Measurements from ENCODE around the gene LHFPL2.

Gene LHFPL2

DNA sequence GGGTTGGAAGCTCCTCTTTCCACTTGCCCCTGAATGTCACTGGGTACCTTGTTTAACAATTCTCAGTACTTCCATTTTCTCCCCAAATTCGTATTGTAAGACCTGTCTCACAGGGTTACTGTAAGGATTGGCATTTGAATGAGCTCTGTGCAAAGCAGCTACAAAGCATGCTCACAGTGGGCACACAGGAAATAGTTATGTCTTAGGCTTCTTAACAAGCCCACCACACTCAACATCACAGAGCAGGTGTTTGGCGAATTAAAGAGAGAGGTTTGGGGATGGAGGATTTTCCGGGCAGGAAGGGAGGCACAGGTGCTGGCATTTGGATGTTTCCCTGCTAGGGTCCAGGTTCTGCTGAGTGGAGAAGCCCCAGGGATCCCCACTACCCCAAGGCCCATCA, 17.0 kb upstream of the LHFPL2 start:
- no peak for DNase-seq

DNA sequence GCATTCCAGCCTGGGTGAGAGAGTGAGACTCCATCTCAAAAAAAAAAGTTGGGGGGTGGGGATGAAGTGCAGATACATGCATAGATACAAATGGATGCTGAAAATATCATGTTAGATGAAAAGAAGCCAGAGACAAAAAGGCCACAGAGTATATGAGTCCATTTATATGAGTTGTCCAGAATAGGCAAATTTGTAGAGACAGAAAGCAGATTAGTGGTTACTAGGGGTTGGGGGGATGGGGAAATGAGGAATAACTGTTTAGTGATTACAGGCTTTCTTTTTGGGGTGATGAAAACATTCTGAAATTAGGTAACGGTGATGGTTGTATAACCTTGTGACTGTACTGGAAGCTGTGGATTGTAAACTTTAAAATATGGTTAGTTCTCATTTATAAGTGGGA, 13.8 kb upstream of the LHFPL2 start:
- no peak for DNase-seq

DNA sequence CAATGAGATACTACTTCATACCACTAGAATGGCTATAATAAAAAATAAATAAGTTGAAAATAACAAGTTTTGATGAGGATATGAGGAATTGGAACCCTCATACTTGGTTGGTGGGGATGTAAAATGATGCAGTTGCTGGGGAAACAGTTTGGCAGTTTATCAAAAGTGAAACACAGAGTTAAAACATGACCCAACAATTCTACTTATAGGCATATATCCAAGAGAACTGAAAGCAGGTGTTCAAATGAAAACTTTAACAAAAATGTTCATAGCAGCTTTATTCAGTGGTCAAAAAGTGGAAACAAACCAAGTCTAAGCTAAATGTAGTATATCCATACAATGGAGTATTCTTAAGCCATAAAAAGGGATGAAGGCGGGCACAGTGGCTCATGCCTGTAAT, 13.1 kb upstream of the LHFPL2 start:
- no peak for DNase-seq

GRCh38 chr5:78661044-78661443, 12.5 kb upstream of the LHFPL2 start:
- no peak for DNase-seq

DNA sequence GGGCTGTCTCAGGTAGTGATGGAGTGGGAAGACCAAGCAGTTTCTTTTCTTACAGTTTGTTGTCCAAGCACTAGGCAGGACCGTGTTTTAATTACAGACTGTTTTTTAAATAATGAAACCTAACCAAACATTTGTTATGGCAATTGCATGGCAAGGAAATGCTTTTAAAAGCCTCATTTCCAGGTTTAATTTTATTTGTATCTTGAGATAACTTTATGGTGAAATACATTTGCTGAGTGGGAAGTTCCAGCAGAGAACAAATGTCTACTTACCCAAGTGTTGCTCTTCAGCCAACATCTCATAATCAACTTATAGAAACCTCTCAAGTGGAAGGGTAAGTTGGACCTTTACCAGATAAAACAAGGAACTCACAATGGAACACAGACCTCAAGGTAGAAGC, 11.8 kb upstream of the LHFPL2 start:
- no peak for DNase-seq

DNA sequence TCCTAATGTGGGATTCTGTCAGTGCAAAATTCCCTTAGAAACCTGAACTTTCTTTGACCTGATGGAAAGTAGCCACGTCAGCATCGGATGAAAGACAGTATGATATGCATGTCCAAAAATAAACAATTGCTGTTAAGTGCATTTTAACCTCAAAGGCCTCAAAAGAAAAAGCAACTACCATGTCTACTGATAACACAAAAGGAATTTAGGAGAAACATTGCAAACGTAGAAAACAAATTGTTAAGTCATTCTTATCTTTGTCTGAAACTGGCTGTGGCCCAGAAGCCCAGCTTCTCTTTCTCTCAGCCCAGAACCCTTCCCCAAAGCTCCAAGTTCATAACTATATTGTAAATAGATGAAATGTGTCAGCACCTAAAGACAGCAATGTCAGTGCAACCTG, 11.1 kb upstream of the LHFPL2 start:
- DNase-seq: no peak

DNA sequence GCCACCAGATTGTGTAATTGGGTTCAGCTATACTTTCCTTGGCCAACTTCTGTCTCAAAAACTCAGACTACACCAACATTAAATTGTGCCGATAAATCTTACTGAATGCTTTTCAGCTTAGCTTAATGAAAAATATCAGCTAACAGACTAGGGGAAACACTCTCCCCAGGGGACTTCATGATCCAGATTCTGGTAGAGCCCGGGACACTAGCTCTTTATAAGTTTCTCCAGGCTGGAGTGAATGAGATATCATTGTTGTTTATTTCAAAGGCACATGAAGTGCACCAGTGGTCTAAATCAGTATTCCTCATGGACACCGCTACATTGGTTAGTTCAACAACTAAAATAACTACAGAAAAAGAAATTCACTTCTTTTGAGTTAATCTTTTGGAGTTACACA, 10.5 kb upstream of the LHFPL2 start:
- DNase-seq: no peak

DNA sequence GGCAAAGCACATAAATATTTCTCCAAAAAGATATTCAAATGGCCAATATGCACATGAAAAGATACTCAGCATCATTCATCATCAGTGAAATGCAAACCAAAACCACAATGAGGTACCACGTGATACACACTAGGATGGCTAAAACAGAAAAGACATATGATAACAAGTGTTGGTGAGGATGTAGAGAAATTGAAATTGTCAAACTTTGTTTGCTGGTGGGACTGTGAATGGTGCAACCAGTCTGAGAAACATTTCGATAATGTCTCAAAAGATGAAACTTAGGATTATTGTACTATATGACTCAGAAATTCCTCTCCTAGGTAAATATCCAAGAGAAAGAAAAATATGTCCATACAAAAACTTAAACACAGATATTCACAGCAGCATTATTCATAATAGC, 8.6 kb upstream of the LHFPL2 start:
- DNase-seq: no peak

DNA sequence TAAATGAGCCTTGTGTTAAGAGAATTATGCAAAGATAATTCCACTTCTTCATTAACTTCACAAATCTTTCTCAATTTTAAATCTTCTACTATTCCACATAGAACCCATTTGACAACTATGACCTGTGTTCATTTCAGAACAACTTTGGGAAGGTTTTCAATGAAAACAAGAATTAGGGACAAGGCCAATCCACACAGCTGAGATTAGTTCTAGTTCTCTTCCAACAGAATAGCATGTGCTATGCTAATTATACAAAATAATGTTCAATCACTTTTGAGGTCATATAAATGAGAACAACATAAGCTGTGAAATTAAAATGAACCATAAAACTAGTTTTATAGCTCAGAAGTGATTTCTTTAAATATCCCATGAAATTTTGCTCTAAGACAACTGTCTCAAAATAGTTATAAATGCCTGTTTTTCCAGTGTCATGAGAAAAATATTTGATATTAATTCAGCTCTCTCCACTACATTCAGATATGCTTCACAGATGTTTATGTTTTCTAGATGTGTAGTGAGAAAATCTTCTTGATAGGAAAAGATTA, 7.2 kb upstream of the LHFPL2 start:
- DNase-seq: no peak

DNA sequence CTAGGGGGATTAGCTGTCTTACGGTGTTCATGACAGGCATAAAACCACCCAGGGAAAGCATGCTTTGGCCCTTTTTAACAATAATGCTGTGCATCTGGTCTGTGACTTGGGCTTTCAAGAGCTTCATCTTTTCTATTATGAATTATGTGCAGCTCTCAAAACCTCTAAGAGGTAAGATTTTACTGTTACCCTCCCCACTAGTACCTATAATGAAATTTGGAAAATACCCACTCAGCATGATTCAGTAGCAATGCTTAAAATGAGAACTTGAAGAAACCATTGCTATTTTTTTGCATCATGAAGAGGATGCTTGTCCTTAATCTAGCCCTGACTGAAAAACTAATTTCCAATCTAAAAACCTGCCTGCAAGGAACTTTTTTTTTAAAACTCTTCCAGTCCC, 5.8 kb upstream of the LHFPL2 start:
- no peak for DNase-seq

DNA sequence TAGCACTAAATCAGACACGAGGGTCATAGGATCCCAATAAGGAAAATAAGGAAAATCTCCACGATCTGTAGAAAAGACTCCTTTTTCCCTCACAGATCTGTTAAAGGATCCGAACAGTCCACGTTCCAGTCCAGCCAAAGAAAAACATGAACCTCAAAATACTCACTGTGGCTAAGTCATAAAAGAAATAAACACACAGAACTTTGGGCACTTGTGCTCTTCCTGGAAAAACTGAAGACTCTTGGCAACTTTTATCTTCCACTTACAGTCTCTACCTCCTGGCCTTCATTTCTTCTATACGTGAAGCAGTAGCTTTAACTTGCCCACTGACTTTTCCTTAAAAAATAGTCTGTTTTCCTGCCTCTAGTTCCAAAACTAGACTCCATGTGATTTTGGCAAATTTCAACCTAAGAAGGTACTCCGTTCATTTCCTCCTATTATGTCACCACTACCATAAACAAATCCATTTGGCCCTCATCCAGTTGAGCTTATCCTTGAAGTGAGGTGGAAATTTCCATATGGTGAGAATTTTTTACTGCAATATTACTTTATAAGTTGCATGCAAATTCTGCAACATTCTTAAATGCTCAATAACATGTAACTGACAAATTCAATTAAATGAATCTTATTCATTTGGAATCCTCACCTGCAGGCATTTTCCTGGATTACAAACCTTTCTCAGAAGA, 5.3 kb upstream of the LHFPL2 start:
- DNase-seq: no peak

- DNase-seq: no peak
Measured at GRCh38 chr5:78653031-78653430, 4.5 kb upstream of the LHFPL2 start.

GRCh38 chr5:78651468-78651867, 2.9 kb upstream of the LHFPL2 start:
- DNase-seq: no peak

GRCh38 chr5:78650531-78650930, 2.0 kb upstream of the LHFPL2 start:
- DNase-seq: no peak

GRCh38 chr5:78649861-78650496, 1.4 kb upstream of the LHFPL2 start:
- DNase-seq: no peak

- no peak for DNase-seq
Measured at GRCh38 chr5:78649211-78649695, 681 bp upstream of the LHFPL2 start.

DNA sequence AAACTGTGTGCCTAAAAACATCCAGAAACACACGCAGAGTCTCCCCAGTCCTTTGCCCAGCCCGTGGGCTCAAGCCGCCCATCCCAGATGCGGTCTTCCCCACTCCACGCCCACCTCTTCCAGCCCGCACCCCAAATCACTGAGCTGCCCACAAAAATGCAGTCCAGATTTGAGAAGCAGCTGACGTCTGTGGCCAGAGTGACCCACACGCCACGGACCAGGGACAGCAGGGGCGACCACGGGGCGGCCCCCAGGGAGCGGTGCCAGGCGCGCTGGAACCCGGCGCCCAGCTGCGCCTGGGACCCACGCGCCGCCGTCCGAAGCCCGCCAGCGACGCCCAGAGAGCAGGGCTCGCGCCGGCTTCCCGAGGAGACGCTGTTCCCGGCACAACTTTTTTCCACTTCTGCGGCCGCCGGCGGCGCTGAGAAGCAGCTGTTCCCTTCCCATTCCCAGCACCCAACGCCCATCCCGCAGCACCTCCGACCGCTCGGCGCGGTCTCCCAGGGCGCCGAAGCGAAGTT, 674 bp downstream of the LHFPL2 start:
- DNase-seq: no peak

DNA sequence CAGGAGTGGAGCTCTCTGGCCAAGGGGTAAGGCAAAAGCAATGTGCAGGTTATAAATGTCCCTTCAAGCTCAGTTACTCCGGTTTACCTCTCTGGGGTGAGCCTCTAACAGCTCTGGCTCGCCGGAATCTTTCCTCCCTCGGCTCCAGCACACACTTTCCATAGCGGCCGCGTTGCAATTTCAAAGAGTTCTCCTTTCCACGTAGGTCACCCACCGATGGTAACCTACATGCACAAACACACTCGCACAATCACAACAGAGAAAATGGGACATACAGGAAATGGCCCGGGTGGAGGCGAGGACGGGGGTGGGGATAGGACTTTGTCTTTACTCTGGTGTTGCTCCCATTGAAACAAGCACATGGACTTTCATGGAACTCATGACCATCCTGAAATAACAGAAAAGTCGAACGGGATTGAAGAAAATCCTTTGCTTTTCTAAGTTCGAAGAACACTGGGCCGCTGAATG, 1.2 kb downstream of the LHFPL2 start:
- no peak for DNase-seq

- DNase-seq: no peak
Measured at GRCh38 chr5:78644741-78645300, 3.8 kb downstream of the LHFPL2 start.

- no peak for DNase-seq
Measured at GRCh38 chr5:78644129-78644528, 4.4 kb downstream of the LHFPL2 start.

DNA sequence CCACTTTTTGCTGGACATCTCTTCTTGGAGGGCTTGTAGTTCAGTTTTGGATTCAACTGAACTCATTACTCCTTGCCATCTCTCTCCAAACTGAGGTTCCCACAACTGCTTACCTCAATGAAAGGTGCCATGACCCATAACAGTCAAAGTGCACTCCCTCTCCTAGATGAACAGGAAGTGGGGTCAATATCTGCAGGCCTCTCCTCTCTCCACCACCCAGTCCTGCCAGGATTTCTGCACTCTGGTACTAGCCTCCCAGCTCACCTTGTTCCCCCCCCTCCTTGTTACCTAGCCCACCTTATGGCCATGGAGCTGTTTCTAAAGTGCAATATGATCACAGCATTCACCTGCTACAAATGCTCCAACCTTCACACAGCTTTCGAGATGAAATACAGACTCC, 5.9 kb downstream of the LHFPL2 start:
- no peak for DNase-seq

- DNase-seq: no peak
Measured at GRCh38 chr5:78640662-78641474, 7.7 kb downstream of the LHFPL2 start.

DNA sequence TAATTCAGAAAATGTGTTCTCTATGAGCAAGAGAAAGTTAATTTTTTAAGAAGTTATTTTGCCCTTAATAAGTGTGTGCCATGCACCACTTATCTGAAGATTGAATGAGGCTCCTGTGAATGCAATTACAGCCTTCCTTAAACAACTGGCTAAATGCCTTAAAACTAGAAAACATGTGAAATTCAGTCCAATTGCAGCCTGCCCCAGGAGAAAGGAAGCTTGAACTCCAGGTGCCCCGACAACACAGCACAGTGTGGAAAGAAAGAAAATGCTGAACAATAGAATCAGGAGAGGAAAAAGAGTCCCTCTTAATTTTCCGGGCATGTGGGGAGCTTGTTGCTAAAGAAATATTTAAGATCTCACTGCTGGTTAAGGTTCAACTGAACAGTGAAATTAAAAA, 8.8 kb downstream of the LHFPL2 start:
- DNase-seq: no peak
